HG03039 (cell line): ENCODE results near the gene GYPA.
"Not testable (repeated sequence)": the region's sequence is repeated elsewhere in the genome, so short reads cannot be mapped to it uniquely, and the experiment has no call there.

ENCODE experiments used
- ATAC-seq: cut with Tn5 transposase; IDR thresholded peaks from one replicate; pipeline ENCODE4 v1.9.1; 2021; ENCODE audit warnings: mild to moderate bottlenecking, moderate library complexity; ENCODE audit not compliant: unreplicated experiment

Gene GYPA

DNA sequence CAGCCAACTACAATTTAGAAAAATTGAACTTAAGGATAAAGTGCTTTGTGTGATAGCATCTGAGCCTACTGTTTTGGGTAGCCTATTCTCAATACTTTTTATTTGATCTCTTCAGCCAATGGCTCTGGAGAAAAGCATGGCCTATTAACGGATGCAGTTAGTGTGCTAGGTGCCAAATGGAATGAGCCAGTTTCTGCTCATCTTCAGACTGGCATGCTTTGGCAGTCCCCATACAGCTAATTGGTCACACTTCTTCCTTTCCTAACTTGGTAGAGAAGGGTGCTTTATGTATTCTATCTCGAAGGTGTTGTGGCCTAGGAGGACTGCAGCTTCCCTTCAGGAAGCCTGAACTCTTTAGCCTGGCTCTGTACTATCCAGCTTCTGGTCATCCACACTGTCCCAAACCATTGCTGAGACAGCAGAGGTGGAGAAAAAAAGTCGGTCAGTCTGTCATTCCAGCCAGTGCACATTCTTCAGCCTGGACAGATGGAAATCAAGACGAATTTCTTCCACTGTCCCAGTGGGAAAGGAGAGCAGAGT, 11.1 kb downstream of the GYPA start:
- ATAC-seq, result not testable (repeated sequence)

GRCh38 chr4:144128709-144129320, 11.7 kb downstream of the GYPA start:
- ATAC-seq, result not testable (repeated sequence)

GRCh38 chr4:144125109-144125508, 15.4 kb downstream of the GYPA start:
- ATAC-seq, result not testable (repeated sequence)

GRCh38 chr4:144123982-144124635, 16.4 kb downstream of the GYPA start:
- ATAC-seq, result not testable (repeated sequence)

DNA sequence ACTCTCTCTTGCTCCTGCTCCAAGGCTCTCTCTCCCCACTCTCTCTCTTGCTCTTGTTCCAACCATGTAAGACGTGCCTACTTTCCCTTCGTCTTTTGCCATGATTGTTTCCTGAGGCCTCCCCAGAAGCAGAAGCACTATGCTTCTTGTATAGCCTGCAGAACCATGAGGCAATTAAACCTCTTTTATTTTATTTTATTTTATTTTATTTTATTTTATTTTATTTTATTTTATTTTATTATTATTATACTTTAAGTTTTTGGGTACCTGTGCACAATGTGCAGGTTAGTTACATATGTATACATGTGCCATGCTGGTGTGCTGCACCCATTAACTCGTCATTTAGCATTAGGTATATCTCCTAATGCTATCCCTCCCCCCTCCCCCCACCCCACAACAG, 17.2 kb downstream of the GYPA start:
- not testable (repeated sequence) for ATAC-seq

DNA sequence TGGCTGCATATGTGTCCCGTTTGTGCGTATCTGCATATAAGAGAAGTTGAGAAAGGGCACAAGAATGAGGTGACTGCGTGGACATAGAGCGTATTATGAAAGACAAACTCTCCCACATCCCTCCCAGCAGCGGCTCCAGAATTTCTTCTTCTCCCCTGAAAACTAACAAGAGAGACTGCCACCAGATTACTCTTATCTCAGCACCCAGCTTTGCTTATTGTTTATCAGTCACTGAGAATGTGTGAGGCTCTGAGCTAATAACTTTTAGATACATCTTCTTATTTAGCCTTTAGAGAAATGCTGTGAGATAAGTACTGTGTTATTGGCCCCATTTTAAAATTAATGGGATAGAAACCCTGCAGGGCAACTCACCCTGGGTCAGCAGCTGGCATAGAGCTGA, 20.8 kb downstream of the GYPA start:
- not testable (repeated sequence) for ATAC-seq

DNA sequence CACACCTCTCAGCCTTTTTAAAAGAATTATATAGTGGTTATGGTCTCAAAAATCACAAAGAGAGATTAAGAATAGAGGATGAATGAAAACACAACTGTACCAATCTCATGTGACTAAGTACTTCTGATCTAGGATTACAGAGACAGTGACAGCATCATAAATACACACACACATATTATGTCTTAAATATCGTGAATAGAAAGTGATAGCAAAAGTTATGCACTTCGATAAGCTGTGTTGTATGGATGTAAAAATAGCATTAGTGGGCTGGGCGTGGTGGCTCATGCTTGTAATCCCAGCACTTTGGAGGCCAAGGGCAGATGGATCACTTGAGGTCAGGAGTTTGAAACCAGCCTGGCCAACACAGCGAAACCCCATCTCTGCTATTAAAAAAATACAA, 25.0 kb downstream of the GYPA start:
- no peak for ATAC-seq

DNA sequence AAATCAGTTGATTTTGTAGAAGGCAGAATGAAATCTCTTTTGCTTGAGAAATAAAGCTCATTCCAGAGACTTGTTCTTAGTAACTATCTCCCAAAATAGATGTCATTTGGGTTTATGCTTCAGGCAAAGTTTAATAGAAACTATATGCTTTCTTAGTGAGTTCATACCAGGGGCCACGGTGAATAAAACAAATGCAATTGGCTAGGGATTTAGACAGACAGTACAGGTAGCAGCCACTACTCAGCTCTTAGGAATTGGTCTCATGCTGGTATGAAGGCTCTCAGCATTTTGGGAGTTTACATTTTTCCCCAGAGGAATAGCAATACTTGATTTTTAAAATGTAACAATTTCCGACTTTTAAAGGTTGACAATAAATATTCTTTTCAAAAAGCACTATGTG, 27.0 kb downstream of the GYPA start:
- no peak for ATAC-seq

- no peak for ATAC-seq
These were observed 35.9 kb downstream of the GYPA start for GRCh38 chr4:144104509-144105130.

DNA sequence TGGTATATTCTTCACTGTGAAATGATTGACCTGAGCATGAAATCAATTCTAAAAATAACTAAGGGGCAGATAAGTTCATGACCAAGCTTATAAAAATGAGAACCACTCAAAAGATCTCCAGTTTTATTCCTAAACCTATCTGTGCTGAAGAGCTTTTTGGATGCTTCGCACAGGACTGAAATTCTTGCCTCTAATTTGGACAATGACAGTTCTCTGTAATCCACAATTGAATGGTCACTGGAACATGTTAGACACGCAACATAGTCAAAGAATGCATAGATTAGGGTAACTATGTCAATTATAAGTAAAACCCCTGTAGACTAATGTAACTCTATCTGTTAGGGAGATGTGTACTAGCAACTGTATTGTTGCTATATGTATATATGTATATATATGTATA, 42.7 kb downstream of the GYPA start:
- not testable (repeated sequence) for ATAC-seq

DNA sequence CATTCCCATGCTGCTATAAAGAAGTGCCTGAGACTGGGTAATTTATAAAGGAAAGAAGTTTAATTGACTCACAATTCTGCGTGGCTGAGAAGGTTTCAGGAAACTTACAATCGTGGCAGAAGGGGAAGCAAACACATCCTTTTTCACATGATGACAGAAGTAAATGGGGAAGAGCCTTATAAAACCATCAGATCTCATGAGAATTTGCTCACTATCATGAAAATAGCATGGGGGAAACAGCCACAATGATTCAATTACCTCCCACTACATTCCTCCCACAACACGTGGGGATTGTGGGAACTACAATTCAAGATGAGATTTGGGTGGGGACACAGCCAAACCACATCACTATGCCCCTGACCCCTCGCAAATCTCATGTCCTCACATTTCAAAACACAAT, 46.5 kb downstream of the GYPA start:
- ATAC-seq, result not testable (repeated sequence)

GRCh38 chr4:144091181-144091580, 49.3 kb downstream of the GYPA start:
- not testable (repeated sequence) for ATAC-seq

GRCh38 chr4:144090744-144091143, 49.8 kb downstream of the GYPA start:
- ATAC-seq, result no peak

DNA sequence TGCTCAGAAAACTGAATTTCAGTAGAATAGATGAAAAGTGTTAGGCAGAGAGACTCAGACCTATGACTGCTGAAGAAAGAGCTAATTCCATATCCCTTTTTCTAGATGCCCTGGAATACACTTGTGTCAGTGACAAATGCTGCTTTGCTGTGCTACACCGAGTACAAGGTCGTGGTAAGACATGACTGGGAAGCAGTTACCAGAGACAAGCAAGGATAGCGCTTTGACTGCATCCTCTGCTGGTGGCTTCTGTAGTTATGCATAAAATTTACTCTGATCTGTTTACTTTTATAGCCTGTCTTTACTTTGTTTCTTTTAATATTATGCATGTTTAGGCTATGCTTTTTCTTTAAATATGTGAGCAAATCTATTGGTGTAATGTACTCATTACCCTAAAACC, 58.5 kb downstream of the GYPA start:
- ATAC-seq, result not testable (repeated sequence)

DNA sequence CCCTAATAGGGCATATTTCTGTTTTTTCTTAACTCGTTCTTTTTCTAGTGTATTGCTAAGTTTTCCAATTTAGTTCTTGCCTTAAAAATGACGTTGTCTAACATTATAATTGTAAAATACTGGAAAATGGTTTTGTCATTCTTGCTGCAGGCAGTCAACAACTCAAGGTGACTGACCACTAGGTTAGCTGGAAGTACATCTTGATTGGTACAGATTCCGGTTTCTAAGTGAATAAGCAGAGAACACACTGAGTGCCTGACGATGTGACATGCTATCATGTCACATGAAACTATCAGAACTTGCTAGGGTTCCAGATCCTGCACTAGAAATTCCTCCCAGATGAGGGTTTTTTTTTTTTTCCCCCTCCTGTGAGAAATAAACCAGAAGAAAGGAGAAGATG, 60.4 kb downstream of the GYPA start:
- ATAC-seq, result not testable (repeated sequence)

DNA sequence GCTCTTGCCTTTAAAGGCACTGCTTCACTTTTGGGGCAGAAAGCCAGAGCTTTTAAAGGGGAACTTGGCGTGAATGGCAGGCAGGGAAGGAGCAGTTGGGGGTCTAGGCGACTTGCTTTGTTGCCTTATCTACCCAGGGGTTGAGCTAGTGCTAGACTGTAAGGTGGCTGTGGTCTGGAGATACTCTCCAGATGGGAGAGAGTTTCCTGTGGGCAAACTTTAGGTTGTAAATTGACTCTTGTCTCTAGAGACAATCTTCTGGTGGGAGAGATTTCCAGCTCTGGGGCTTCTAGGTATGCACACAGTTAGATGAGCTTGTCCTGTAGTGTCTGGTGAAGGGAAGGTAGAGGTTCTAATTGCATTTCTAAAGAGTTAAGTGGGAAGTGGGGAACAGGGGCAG, 61.8 kb downstream of the GYPA start:
- ATAC-seq, result not testable (repeated sequence)

DNA sequence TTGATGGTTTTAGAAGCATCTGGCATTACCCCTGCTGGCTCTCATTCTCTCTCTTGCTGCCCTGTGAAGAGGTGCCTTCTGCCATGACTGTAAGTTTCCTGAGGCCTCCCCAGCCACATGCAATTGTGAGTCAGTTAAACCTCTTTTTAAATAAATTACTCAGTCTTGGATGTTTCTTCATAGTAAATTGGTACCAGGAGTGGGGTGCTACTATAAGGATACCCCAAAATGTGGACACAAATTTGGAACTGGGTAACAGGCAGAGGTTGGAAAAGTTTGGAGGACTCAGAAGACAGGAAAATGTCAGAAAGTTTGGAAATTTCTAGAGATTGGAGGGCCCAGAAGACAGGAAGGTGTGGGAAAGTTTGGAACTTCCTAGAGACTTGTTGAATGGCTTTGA, 79.0 kb downstream of the GYPA start:
- not testable (repeated sequence) for ATAC-seq

DNA sequence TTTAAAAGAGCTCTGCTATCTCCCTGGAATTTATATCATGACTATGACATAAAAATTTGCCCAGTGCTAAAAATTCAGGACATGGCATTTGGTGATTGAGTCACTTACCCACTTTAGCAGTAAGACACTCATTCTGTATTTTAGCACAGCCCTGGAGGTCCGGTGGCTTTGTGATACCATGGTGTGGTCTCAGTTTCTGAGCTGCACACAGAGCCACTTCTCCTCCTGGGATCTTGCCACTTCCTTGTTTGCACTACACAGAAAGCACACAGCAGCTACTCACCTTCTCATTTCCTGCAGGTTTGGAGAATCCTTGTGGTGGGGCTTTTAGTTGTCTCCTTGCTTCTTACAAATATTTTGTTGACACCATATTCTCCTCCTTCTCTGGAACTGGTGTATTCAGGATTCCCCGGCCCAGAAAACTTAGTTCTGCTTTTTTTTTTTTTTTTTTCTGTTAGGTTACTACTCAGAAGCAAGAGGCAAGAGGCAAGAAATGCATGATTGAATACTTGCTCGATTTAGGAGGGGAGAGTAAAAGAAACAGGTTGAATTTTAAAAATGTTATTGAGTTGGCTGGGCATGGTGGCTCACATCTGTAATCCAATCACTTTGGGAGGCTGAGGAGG, 80.2 kb downstream of the GYPA start:
- not testable (repeated sequence) for ATAC-seq
